Chondrocyte (in vitro differentiated cells): ENCODE data around the gene ARL6IP5. TPM values are rescaled to one million over a fixed set of nuclear protein-coding genes. Genes with fewer than 3 reads are reported as not detected.

ENCODE experiments used
- DNase-seq: peaks from one replicate; pipeline ENCODE4 v3.0.0; 2021; ENCODE audit warnings: mixed read lengths, low spot score
- H3K27ac Mint-ChIP-seq: one replicate; pipeline ENCODE4 v1.8.0; 2021; ENCODE audit warnings: mild to moderate bottlenecking, moderate library complexity, mixed read lengths; ENCODE audit not compliant: unreplicated experiment
- H3K27me3 Mint-ChIP-seq: 2 replicates; pipeline ENCODE4 v1.8.0; 2021; ENCODE audit warnings: low read depth, mixed read lengths
- H3K36me3 Mint-ChIP-seq: 2 replicates; pipeline ENCODE4 v1.8.0; 2021; ENCODE audit warnings: low read depth, mixed read lengths
- H3K4me1 Mint-ChIP-seq: 2 replicates; pipeline ENCODE4 v1.8.0; 2021; ENCODE audit warnings: low read depth, mild to moderate bottlenecking, mixed read lengths
- H3K4me3 Mint-ChIP-seq: one replicate; pipeline ENCODE4 v1.8.0; 2021; ENCODE audit warnings: mild to moderate bottlenecking, moderate library complexity, mixed read lengths; ENCODE audit not compliant: unreplicated experiment
- H3K9me3 Mint-ChIP-seq: 2 replicates; pipeline ENCODE4 v1.8.0; 2021; ENCODE audit warnings: low read depth, mixed read lengths
- CTCF ChIP-seq: fragments of 200-600 bp; sonication (generic); IDR thresholded peaks from 2 replicates; pipeline ENCODE4 v1.5.0; 2021; ENCODE audit warnings: antibody characterized with exemption, mild to moderate bottlenecking, moderate library complexity
- total RNA-seq: library from RNA; stranded (reverse); gene quantifications from 3 replicates; pipeline ENCODE4 v1.2.1, GENCODE V29; 2021

ARL6IP5 gene
- total RNA-seq, 1 donor from 2014 or later, result 120 TPM

GRCh38 chr3:69103123-69103522 lies 18.4 kb downstream of the ARL6IP5 start:
- Mint-ChIP-seq H3K4me1 (peaks cover 5% of the 10 kb centered on the region), H3K27me3 (no peaks in the 10 kb centered on the region), H3K9me3 (no peaks in the 10 kb centered on the region), H3K36me3 (peaks cover 26% of the 10 kb centered on the region), H3K27ac (no peak overlapping the region), H3K4me3 (no peak overlapping the region)
- TF ChIP-seq CTCF, result no peak
- no peak for DNase-seq

- DNase-seq, result no peak
- H3K36me3 Mint-ChIP-seq, result peaks cover 26% of the 10 kb centered on the region
- H3K27me3 Mint-ChIP-seq, result no peaks in the 10 kb centered on the region
- no peaks in the 10 kb centered on the region for H3K9me3 Mint-ChIP-seq
- H3K4me3 Mint-ChIP-seq, result no peak overlapping the region
- no peak overlapping the region for H3K27ac Mint-ChIP-seq
- H3K4me1 Mint-ChIP-seq, result peaks cover 5% of the 10 kb centered on the region
- TF ChIP-seq CTCF, result no peak
Observed at GRCh38 chr3:69104586-69104985, 19.8 kb downstream of the ARL6IP5 start.

GRCh38 chr3:69105320-69105719 lies 20.6 kb downstream of the ARL6IP5 start:
- TF ChIP-seq CTCF, result no peak
- Mint-ChIP-seq H3K9me3 (no peaks in the 10 kb centered on the region), H3K27ac (no peak overlapping the region), H3K4me3 (no peak overlapping the region), H3K36me3 (peaks cover 26% of the 10 kb centered on the region), H3K27me3 (no peaks in the 10 kb centered on the region), H3K4me1 (peaks cover 5% of the 10 kb centered on the region)
- DNase-seq, result no peak

- peaks cover 21% of the 10 kb centered on the region for H3K36me3 Mint-ChIP-seq
- no peak for DNase-seq
- H3K27me3 Mint-ChIP-seq, result no peaks in the 10 kb centered on the region
- peaks cover 5% of the 10 kb centered on the region for H3K4me1 Mint-ChIP-seq
- H3K4me3 Mint-ChIP-seq, result no peak overlapping the region
- no peaks in the 10 kb centered on the region for H3K9me3 Mint-ChIP-seq
- no peak for TF ChIP-seq CTCF
- H3K27ac Mint-ChIP-seq, result no peak overlapping the region
Observed at GRCh38 chr3:69107841-69108240, 23.1 kb downstream of the ARL6IP5 start.

GRCh38 chr3:69108811-69109210 lies 24.1 kb downstream of the ARL6IP5 start:
- Mint-ChIP-seq H3K36me3 (peaks cover 14% of the 10 kb centered on the region), H3K9me3 (no peaks in the 10 kb centered on the region), H3K27ac (no peak overlapping the region), H3K4me1 (peaks cover 5% of the 10 kb centered on the region), H3K4me3 (no peak overlapping the region), H3K27me3 (no peaks in the 10 kb centered on the region)
- no peak for DNase-seq
- no peak for TF ChIP-seq CTCF
